ENCODE results near the gene ADAM17.

Gene ADAM17

GRCh38 chr2:9490789-9491188, 64.8 kb downstream of the ADAM17 start:
- DNase-seq = no peak
- Histone ChIP-seq H3K9me2 (replicated peaks; ENCODE audit: insufficient read depth, low read length) (no peaks in the 10 kb centered on the region), H3K9me3 (replicated peaks; ENCODE audit: insufficient read depth, low read length) (no peaks in the 10 kb centered on the region), H4K20me1 (ENCODE audit: insufficient read depth, low read length) (no peaks in the 10 kb centered on the region), H3K27ac (ENCODE audit: low read length) (no peak overlapping the region), H3K79me2 (ENCODE audit: low read length) (no peaks in the 10 kb centered on the region), H3K27me3 (replicated peaks; ENCODE audit: insufficient read depth, low read length) (no peaks in the 10 kb centered on the region), H3K4me3 (ENCODE audit: low read length) (no peak overlapping the region), H3F3A (ENCODE audit: insufficient read depth, low read length) (no peaks in the 10 kb centered on the region), H3K36me3 (replicated peaks; ENCODE audit: insufficient read depth, low read length) (peaks cover 9% of the 10 kb centered on the region; the same call in 1 of the 2 replicates), H2AFZ (ENCODE audit: low read length) (no peak overlapping the region), H3K4me1 (ENCODE audit: low read length) (no peaks in the 10 kb centered on the region), H3K9ac (ENCODE audit: low read length) (no peak overlapping the region), H3K4me2 (ENCODE audit: low read depth, low read length) (no peak overlapping the region)
- no peak for TF ChIP-seq EZH2phosphoT487 (IDR thresholded peaks at IDR 0.05; ENCODE audit: low read length)
- TF ChIP-seq EZH2 (optimal IDR thresholded peaks at IDR 0.05; ENCODE audit: low read depth, low read length) = no peak
- no peak for TF ChIP-seq CTCF (IDR thresholded peaks at IDR 0.05; ENCODE audit: low read length)

- Histone ChIP-seq H3K4me2 (ENCODE audit: low read depth, low read length) (no peak overlapping the region), H3K9me3 (replicated peaks; ENCODE audit: insufficient read depth, low read length) (no peaks in the 10 kb centered on the region), H3K79me2 (ENCODE audit: low read length) (no peaks in the 10 kb centered on the region), H3K27ac (ENCODE audit: low read length) (no peak overlapping the region), H4K20me1 (ENCODE audit: insufficient read depth, low read length) (no peaks in the 10 kb centered on the region), H3K36me3 (replicated peaks; ENCODE audit: insufficient read depth, low read length) (0 out of 2 replicates have a peak, but pooled peaks cover 5% of the 10 kb centered on the region), H3K4me1 (ENCODE audit: low read length) (no peaks in the 10 kb centered on the region), H3K4me3 (ENCODE audit: low read length) (no peak overlapping the region), H3K27me3 (replicated peaks; ENCODE audit: insufficient read depth, low read length) (no peaks in the 10 kb centered on the region), H3F3A (ENCODE audit: insufficient read depth, low read length) (no peaks in the 10 kb centered on the region), H2AFZ (ENCODE audit: low read length) (no peak overlapping the region), H3K9me2 (replicated peaks; ENCODE audit: insufficient read depth, low read length) (no peaks in the 10 kb centered on the region), H3K9ac (ENCODE audit: low read length) (no peak overlapping the region)
- TF ChIP-seq EZH2phosphoT487 (IDR thresholded peaks at IDR 0.05; ENCODE audit: low read length) (no peak), EZH2 (optimal IDR thresholded peaks at IDR 0.05; ENCODE audit: low read depth, low read length) (no peak), CTCF (IDR thresholded peaks at IDR 0.05; ENCODE audit: low read length) (no peak)
- DNase-seq = no peak
Observed at GRCh38 chr2:9488583-9489547, 66.8 kb downstream of the ADAM17 start.

GRCh38 chr2:9484533-9484932, 71.1 kb downstream of the ADAM17 start:
- H3K9me2 ChIP-seq (replicated peaks; ENCODE audit: insufficient read depth, low read length) = no peaks in the 10 kb centered on the region
- DNase-seq = no peak
- H3K79me2 ChIP-seq (ENCODE audit: low read length) = no peaks in the 10 kb centered on the region
- no peaks in the 10 kb centered on the region for H3F3A ChIP-seq (ENCODE audit: insufficient read depth, low read length)
- H3K4me3 ChIP-seq (ENCODE audit: low read length) = no peak overlapping the region
- H3K4me2 ChIP-seq (ENCODE audit: low read depth, low read length) = no peak overlapping the region
- no peaks in the 10 kb centered on the region for H3K36me3 ChIP-seq (replicated peaks; ENCODE audit: insufficient read depth, low read length)
- no peak overlapping the region for H2AFZ ChIP-seq (ENCODE audit: low read length)
- H3K4me1 ChIP-seq (ENCODE audit: low read length) = no peaks in the 10 kb centered on the region
- H3K27ac ChIP-seq (ENCODE audit: low read length) = no peak overlapping the region
- H3K9ac ChIP-seq (ENCODE audit: low read length) = no peak overlapping the region
- H3K27me3 ChIP-seq (replicated peaks; ENCODE audit: insufficient read depth, low read length) = no peaks in the 10 kb centered on the region
- H3K9me3 ChIP-seq (replicated peaks; ENCODE audit: insufficient read depth, low read length) = no peaks in the 10 kb centered on the region
- TF ChIP-seq CTCF (IDR thresholded peaks at IDR 0.05; ENCODE audit: low read length) = no peak
- no peaks in the 10 kb centered on the region for H4K20me1 ChIP-seq (ENCODE audit: insufficient read depth, low read length)

All from MM.1S (cell line).